ENCODE results near the gene RTL5.

RTL5 gene

GRCh38 chrX:72169008-72169728, 37.5 kb upstream of the RTL5 start:
- DNase-seq (ENCODE audit: low read depth in 1 of 2, low spot score in 1 of 2) = no peak
- Histone ChIP-seq H3K4me3 (replicated peaks; ENCODE audit: insufficient read depth, low read length) (no peak overlapping the region), H3K27ac (replicated peaks) (no peak overlapping the region)

GRCh38 chrX:72165551-72165950, 33.8 kb upstream of the RTL5 start:
- Histone ChIP-seq H3K27ac (replicated peaks) (no peak overlapping the region), H3K27me3 (ENCODE audit: insufficient read depth, poor library complexity, severe bottlenecking) (no peaks in the 10 kb centered on the region), H3K4me3 (replicated peaks; ENCODE audit: insufficient read depth, low read length) (no peak overlapping the region)
- TF ChIP-seq POLR2AphosphoS5 (IDR thresholded peaks at IDR 0.05; ENCODE audit: low read depth) = no peak
- no peak for TF ChIP-seq GABPA (IDR thresholded peaks at IDR 0.05; ENCODE audit: low read depth)
- no peak for TF ChIP-seq SPI1 (IDR thresholded peaks at IDR 0.05; ENCODE audit: borderline replicate concordance, low read depth)
- no peak for TF ChIP-seq REST (IDR thresholded peaks at IDR 0.05; ENCODE audit: insufficient replicate concordance, low read depth)
- TF ChIP-seq, protein P1, sequence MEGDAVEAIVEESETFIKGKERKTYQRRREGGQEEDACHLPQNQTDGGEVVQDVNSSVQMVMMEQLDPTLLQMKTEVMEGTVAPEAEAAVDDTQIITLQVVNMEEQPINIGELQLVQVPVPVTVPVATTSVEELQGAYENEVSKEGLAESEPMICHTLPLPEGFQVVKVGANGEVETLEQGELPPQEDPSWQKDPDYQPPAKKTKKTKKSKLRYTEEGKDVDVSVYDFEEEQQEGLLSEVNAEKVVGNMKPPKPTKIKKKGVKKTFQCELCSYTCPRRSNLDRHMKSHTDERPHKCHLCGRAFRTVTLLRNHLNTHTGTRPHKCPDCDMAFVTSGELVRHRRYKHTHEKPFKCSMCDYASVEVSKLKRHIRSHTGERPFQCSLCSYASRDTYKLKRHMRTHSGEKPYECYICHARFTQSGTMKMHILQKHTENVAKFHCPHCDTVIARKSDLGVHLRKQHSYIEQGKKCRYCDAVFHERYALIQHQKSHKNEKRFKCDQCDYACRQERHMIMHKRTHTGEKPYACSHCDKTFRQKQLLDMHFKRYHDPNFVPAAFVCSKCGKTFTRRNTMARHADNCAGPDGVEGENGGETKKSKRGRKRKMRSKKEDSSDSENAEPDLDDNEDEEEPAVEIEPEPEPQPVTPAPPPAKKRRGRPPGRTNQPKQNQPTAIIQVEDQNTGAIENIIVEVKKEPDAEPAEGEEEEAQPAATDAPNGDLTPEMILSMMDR (IDR thresholded peaks at IDR 0.05; ENCODE audit: insufficient read depth, low read length) = no peak
- no peak for DNase-seq (ENCODE audit: low read depth in 1 of 2, low spot score in 1 of 2)

More at GRCh38 chrX:72169008-72169728, 37.5 kb upstream of the RTL5 start:
- TF ChIP-seq, protein P1 (IDR thresholded peaks at IDR 0.05; ENCODE audit: insufficient read depth, low read length) = no peak
- TF ChIP-seq GABPA (IDR thresholded peaks at IDR 0.05; ENCODE audit: low read depth) (no peak), POLR2AphosphoS5 (IDR thresholded peaks at IDR 0.05; ENCODE audit: low read depth) (no peak), SPI1 (IDR thresholded peaks at IDR 0.05; ENCODE audit: borderline replicate concordance, low read depth) (no peak), REST (IDR thresholded peaks at IDR 0.05; ENCODE audit: insufficient replicate concordance, low read depth) (no peak)
- H3K27me3 ChIP-seq (ENCODE audit: insufficient read depth, poor library complexity, severe bottlenecking) = no peaks in the 10 kb centered on the region

DNA sequence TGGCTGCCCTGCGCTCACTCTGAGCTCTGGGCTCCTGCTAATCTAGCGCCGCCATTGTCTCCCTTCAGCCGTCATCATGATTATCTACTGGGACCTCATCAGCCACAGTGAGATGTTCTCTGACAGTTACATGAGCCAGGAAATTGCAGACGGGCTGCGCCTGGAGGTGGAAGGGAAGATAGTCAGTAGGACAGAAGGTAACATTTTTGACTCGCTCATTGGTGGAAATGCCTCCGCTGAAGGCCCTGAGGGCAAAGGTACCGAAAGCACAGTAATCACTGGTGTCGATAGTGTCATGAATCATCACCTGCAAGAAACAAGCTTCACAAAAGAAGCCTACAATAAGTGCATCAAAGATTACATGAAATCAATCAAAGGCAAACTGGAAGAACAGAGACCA, 28.1 kb upstream of the RTL5 start:
- no peaks in the 10 kb centered on the region for H3K27me3 ChIP-seq (ENCODE audit: insufficient read depth, poor library complexity, severe bottlenecking)
- no peak overlapping the region for H3K4me3 ChIP-seq (replicated peaks; ENCODE audit: insufficient read depth, low read length)
- TF ChIP-seq REST (IDR thresholded peaks at IDR 0.05; ENCODE audit: insufficient replicate concordance, low read depth) (no peak), SPI1 (IDR thresholded peaks at IDR 0.05; ENCODE audit: borderline replicate concordance, low read depth) (no peak), GABPA (IDR thresholded peaks at IDR 0.05; ENCODE audit: low read depth) (no peak), POLR2AphosphoS5 (IDR thresholded peaks at IDR 0.05; ENCODE audit: low read depth) (no peak)
- TF ChIP-seq, protein P1 (IDR thresholded peaks at IDR 0.05; ENCODE audit: insufficient read depth, low read length) = no peak
- H3K27ac ChIP-seq (replicated peaks) = no peak overlapping the region
- DNase-seq (ENCODE audit: low read depth in 1 of 2, low spot score in 1 of 2) = no peak

Measured in HL-60 (cell line).